HepG2 (cell line): ENCODE data around the gene SAE1. TPM values are rescaled to one million over a fixed set of nuclear protein-coding genes. Genes with fewer than 3 reads are reported as not detected.

ENCODE experiments used
- ATF3 ChIP-seq: sonication (generic); formaldehyde crosslinking; IDR thresholded peaks from 2 replicates; pipeline ENCODE4 v1.4.0; 2020; ENCODE audit warnings: missing genetic modification reagents
- BRD4 ChIP-seq: sonication (generic); formaldehyde crosslinking; IDR thresholded peaks from 2 replicates; pipeline ENCODE4 v1.4.0; 2020; ENCODE audit warnings: missing genetic modification reagents
- EED ChIP-seq: sonication (generic); formaldehyde crosslinking; IDR thresholded peaks from 2 replicates; pipeline ENCODE4 v1.5.0; 2020; ENCODE audit warnings: mild to moderate bottlenecking, missing genetic modification reagents
- FOXK1 ChIP-seq: sonication (generic); formaldehyde crosslinking; IDR thresholded peaks from 2 replicates; pipeline ENCODE4 v1.4.0; 2020; ENCODE audit warnings: low read depth, missing genetic modification reagents, borderline replicate concordance
- HIC2 ChIP-seq: sonication (generic); formaldehyde crosslinking; IDR thresholded peaks from 2 replicates; pipeline ENCODE4 v1.9.0; 2022; ENCODE audit warnings: low read depth, missing genetic modification reagents
- HMG20B ChIP-seq: conservative IDR thresholded peaks from 2 replicates; pipeline ENCODE4 v1.6.1; 2016; ENCODE audit warnings: missing genetic modification reagents, missing compliant biosample characterization
- KDM5A ChIP-seq: fragments of 200-600 bp; sonication (generic); IDR thresholded peaks from 2 replicates; pipeline ENCODE4 v1.7.0; 2018; ENCODE audit warnings: antibody characterized with exemption, mild to moderate bottlenecking, low read length, borderline replicate concordance
- NR3C1 ChIP-seq: sonication (generic); formaldehyde crosslinking; IDR thresholded peaks from 2 replicates; pipeline ENCODE4 v1.4.0; 2020; ENCODE audit warnings: missing genetic modification reagents
- ZNF333 ChIP-seq: sonication (generic); formaldehyde crosslinking; IDR thresholded peaks from 2 replicates; pipeline ENCODE4 v1.4.0; 2020; ENCODE audit warnings: mild to moderate bottlenecking, missing genetic modification reagents, borderline replicate concordance
- ZNF747 ChIP-seq: sonication (generic); formaldehyde crosslinking; IDR thresholded peaks from 2 replicates; pipeline ENCODE4 v1.8.1; 2023; ENCODE audit warnings: missing genetic modification reagents, mild to moderate bottlenecking, borderline replicate concordance
- polyA plus RNA-seq, 8 experiments: library from polyadenylated mRNA; depleted of rRNA in 3 of 8; stranded (reverse) in 7 of 8; unstranded in 1 of 8; fragments of >200 nt; fragmentation: Illumina TruSeq in 4 of 8; extraction: Trizol in 4 of 8; gene quantifications; 2 replicates each; pipeline versions ENCODE4 v1.2.1 to v1.2.3, GENCODE V29; 2011 to 2016; ENCODE audit warnings: low read depth in 4 of 8, missing spikeins in 1 of 8, mixed read lengths in 1 of 8; ENCODE audit not compliant: insufficient read depth in 1 of 8
- total RNA-seq, 5 experiments: library from RNA; depleted of rRNA; stranded (reverse); fragments of >200 nt; fragmentation: Illumina TruSeq; extraction: Trizol; gene quantifications; 2 replicates each; pipeline ENCODE4 v1.2.3, GENCODE V29; 2016; ENCODE audit warnings: low read depth in 1 of 5
- TF ChIP-seq, protein P1 (sequence below): sonication (generic); formaldehyde crosslinking; IDR thresholded peaks from 2 replicates; pipeline ENCODE4 v1.4.0; 2020; ENCODE audit warnings: missing genetic modification reagents, borderline replicate concordance
- TF ChIP-seq, protein P2 (sequence below): sonication (generic); formaldehyde crosslinking; IDR thresholded peaks from 2 replicates; pipeline ENCODE4 v1.4.0; 2020; ENCODE audit warnings: missing genetic modification reagents, mild to moderate bottlenecking, borderline replicate concordance

Gene SAE1
- total and polyA plus RNA-seq, 2 of the 13 experiments (the other 11 are each of a cell fraction or from before 2014, with no cell fraction given) = 87.6 to 197 TPM

DNA sequence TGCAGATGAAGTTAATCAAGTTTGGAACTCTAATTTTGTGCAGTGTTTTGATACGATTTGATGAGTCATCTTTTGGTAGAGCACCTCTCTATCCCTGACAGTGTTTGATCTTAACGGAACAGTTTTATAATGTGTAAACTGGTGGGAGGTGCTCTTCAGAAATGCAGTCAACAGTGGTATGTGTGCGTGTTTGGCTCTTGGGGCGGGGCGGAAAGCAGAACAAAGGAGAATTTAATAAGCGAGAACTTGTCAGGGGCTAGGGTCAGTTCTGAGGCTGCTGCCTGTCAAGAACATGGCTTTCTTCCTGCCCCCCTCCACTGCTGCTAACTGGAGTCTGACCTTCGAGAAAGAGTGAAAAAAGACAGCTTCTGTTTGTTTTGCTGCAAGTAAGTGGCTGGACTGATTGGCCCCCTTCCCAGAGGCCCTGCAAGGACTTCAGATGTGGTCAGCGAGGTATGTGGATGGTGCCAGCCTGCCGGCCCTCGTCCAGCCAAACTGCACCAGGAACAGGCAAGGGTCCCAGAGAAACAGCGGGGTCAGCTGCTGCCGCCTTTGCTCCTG, 59.6 kb downstream of the SAE1 start (continued):
- TF ChIP-seq, protein P1, sequence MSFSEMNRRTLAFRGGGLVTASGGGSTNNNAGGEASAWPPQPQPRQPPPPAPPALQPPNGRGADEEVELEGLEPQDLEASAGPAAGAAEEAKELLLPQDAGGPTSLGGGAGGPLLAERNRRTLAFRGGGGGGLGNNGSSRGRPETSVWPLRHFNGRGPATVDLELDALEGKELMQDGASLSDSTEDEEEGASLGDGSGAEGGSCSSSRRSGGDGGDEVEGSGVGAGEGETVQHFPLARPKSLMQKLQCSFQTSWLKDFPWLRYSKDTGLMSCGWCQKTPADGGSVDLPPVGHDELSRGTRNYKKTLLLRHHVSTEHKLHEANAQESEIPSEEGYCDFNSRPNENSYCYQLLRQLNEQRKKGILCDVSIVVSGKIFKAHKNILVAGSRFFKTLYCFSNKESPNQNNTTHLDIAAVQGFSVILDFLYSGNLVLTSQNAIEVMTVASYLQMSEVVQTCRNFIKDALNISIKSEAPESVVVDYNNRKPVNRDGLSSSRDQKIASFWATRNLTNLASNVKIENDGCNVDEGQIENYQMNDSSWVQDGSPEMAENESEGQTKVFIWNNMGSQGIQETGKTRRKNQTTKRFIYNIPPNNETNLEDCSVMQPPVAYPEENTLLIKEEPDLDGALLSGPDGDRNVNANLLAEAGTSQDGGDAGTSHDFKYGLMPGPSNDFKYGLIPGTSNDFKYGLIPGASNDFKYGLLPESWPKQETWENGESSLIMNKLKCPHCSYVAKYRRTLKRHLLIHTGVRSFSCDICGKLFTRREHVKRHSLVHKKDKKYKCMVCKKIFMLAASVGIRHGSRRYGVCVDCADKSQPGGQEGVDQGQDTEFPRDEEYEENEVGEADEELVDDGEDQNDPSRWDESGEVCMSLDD = no peak
- TF ChIP-seq ATF3 (CRISPR knock-in tag) (no peak), BRD4 (no peak), FOXK1 (CRISPR knock-in tag) (no peak), ZNF333 (CRISPR knock-in tag) (no peak), EED (CRISPR knock-in tag) (no peak), HIC2 (CRISPR knock-in tag) (no peak), NR3C1 (no peak), KDM5A (0 out of 2 replicates have a peak, but pooled peaks have one; percentile 10), HMG20B (CRISPR knock-in tag) (peak; percentile 52; the same call in 1 of the 2 replicates), ZNF747 (no peak)
- TF ChIP-seq, protein P2, sequence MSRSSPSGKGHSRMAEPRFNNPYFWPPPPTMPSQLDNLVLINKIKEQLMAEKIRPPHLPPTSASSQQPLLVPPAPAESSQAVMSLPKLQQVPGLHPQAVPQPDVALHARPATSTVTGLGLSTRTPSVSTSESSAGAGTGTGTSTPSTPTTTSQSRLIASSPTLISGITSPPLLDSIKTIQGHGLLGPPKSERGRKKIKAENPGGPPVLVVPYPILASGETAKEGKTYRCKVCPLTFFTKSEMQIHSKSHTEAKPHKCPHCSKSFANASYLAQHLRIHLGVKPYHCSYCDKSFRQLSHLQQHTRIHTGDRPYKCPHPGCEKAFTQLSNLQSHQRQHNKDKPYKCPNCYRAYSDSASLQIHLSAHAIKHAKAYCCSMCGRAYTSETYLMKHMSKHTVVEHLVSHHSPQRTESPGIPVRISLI = peak; percentile 82
